Activated B cell treated with CpG ODN at 0.5 μM for 24 hours (primary cell): ENCODE data around the gene STXBP5L. TPM values are rescaled to one million over a fixed set of nuclear protein-coding genes. Genes with fewer than 3 reads are reported as not detected.

Experiments
- ATAC-seq: fragments of 200-7000 bp; cut with Tn5 transposase; one replicate; pipeline ENCODE4 v1.10.0; 2021; ENCODE audit warnings: low read depth, mild to moderate bottlenecking, moderate library complexity
- CTCF ChIA-PET: fragments of 350-600 bp; sonication (Branson Sonifier 250); formaldehyde crosslinking; loops from one replicate; lab custom pipeline; 2021; ENCODE audit warnings: antibody characterized with exemption; lab: Charles Lee
- POLR2A ChIA-PET: fragments of 350-600 bp; sonication (Branson Sonifier 250); formaldehyde crosslinking; loops from one replicate; lab custom pipeline; 2021; ENCODE audit warnings: antibody characterized with exemption; lab: Charles Lee
- DNase-seq: peaks from one replicate; pipeline ENCODE4 v3.0.0; 2022
- H3K27ac Mint-ChIP-seq: one replicate; pipeline ENCODE4 v1.8.0; 2020; ENCODE audit warnings: mixed read lengths
- H3K27me3 Mint-ChIP-seq: one replicate; pipeline ENCODE4 v1.8.0; 2021; ENCODE audit warnings: mixed read lengths
- H3K36me3 Mint-ChIP-seq: one replicate; pipeline ENCODE4 v1.8.0; 2021; ENCODE audit warnings: low read depth, mixed read lengths
- H3K4me1 Mint-ChIP-seq: one replicate; pipeline ENCODE4 v1.8.0; 2021; ENCODE audit warnings: mixed read lengths
- H3K4me3 Mint-ChIP-seq: one replicate; pipeline ENCODE4 v1.8.0; 2020; ENCODE audit warnings: mild to moderate bottlenecking, mixed read lengths
- H3K9me3 Mint-ChIP-seq: one replicate; pipeline ENCODE4 v1.8.0; 2020; ENCODE audit warnings: mixed read lengths
- intact Hi-C: fragments of 100-400 bp; cut with micrococcal nuclease; formaldehyde crosslinking; loops from one replicate; pipeline ENCODE4 v1.15.1; 2024
- total RNA-seq: library from RNA; stranded (reverse); gene quantifications from 2 replicates; pipeline ENCODE4 v1.2.3, GENCODE V29; 2022
- TF ChIP-seq, protein P1 (sequence below): fragments of 200-600 bp; IDR thresholded peaks from one replicate; pipeline ENCODE4 v1.8.0; 2022; ENCODE audit warnings: antibody characterized with exemption, mild to moderate bottlenecking

Gene STXBP5L
- total RNA-seq, 1 donor from 2014 or later, result not detected

DNA sequence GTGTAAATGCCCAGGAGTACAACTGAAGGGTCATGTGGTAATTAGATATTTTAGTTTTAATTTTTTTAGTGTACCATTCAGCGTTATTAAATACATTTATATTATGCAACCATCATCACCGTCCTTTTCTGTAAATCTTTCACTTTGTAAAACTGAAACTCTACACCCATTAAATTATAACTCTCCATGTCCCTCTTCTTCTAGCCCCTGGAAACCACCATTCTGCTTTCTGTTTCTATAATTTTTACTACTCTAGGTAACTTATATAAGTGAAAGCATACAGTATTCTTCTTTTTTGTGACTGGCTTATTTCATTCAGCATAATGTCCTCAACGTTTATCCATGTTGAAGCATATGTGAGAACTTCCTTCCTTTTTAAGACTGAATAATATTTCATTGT lies 48.1 kb downstream of the STXBP5L start:
- ChIA-PET CTCF (no interaction called here), POLR2A (no interaction called here)
- intact Hi-C loops, result no loop called here
- H3K27me3 Mint-ChIP-seq, result no peaks in the 10 kb centered on the region
- DNase-seq (no peak), ATAC-seq (no peak)
- no peak overlapping the region for H3K4me3 Mint-ChIP-seq
- TF ChIP-seq, protein P1, sequence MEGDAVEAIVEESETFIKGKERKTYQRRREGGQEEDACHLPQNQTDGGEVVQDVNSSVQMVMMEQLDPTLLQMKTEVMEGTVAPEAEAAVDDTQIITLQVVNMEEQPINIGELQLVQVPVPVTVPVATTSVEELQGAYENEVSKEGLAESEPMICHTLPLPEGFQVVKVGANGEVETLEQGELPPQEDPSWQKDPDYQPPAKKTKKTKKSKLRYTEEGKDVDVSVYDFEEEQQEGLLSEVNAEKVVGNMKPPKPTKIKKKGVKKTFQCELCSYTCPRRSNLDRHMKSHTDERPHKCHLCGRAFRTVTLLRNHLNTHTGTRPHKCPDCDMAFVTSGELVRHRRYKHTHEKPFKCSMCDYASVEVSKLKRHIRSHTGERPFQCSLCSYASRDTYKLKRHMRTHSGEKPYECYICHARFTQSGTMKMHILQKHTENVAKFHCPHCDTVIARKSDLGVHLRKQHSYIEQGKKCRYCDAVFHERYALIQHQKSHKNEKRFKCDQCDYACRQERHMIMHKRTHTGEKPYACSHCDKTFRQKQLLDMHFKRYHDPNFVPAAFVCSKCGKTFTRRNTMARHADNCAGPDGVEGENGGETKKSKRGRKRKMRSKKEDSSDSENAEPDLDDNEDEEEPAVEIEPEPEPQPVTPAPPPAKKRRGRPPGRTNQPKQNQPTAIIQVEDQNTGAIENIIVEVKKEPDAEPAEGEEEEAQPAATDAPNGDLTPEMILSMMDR, result no peak
- H3K9me3 Mint-ChIP-seq, result peaks cover under 1% of the 10 kb centered on the region
- no peaks in the 10 kb centered on the region for H3K4me1 Mint-ChIP-seq
- H3K36me3 Mint-ChIP-seq, result no peaks in the 10 kb centered on the region
- H3K27ac Mint-ChIP-seq, result no peak overlapping the region

DNA sequence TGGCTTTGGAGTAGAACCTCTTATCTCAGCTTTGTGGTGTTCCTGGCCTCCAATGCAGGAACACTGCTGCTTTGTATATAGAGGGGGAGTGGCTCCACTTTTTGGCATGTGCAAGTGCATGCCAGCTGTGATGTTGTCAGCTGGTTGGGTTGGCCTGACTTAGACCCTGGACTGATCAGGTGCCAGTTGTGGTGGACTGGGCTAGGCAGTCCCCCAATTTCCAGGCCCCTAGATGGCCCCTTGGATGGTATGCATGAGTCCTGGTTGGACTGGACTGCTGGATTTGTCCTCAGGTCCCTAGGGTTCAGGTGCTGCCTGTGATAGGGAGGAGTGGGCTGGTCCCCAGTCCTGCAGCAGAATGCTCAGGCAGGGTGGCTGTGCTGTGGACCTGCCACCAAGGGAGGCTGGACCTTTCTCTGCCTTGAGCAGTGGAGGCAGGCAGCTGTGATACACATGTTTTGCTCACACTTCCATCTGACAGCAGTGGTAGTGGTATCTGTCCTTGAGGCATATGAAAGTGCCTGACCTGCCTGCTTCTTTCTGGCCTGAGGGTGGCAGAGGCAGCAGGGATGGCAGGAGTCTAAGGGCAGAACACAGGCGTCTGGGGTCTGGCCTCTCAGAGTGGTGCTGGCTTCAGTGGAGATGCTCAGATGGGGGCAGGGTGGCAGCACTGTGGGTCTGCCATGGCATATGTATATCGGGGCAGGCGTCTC lies 74.8 kb downstream of the STXBP5L start:
- H3K27me3 Mint-ChIP-seq, result no peaks in the 10 kb centered on the region
- no peak for DNase-seq
- H3K27ac Mint-ChIP-seq, result no peak overlapping the region
- ChIA-PET POLR2A (no interaction called here), CTCF (no interaction called here)
- TF ChIP-seq, protein P1, result no peak
- peaks cover 20% of the 10 kb centered on the region for H3K9me3 Mint-ChIP-seq
- H3K4me1 Mint-ChIP-seq, result no peaks in the 10 kb centered on the region
- H3K36me3 Mint-ChIP-seq, result no peaks in the 10 kb centered on the region
- ATAC-seq, result no peak
- no peak overlapping the region for H3K4me3 Mint-ChIP-seq
- intact Hi-C loops, result no loop called here

DNA sequence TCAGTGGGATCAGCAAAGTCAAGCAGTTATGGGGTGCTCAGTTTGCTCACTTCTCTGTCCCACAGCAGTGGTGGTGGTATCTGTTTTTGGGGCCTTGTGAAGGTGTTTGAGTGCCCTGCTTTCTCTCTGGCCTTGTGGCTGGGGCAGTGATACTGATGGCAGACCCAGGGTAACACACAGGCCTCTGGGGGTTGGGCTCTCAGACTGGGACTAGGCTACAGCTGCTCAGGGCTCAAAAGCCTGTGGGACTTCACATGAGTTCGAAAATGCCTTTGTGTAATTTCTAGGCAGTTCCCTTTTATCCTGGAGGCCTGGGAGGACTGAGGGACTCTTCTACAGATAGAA lies 75.3 kb downstream of the STXBP5L start:
- no peak overlapping the region for H3K4me3 Mint-ChIP-seq
- no peaks in the 10 kb centered on the region for H3K27me3 Mint-ChIP-seq
- H3K36me3 Mint-ChIP-seq, result no peaks in the 10 kb centered on the region
- H3K4me1 Mint-ChIP-seq, result no peaks in the 10 kb centered on the region
- POLR2A ChIA-PET, result no interaction called here
- DNase-seq (no peak), ATAC-seq (no peak)
- H3K9me3 Mint-ChIP-seq, result peaks cover 15% of the 10 kb centered on the region
- TF ChIP-seq, protein P1, result no peak
- CTCF ChIA-PET, result no interaction called here
- no peak overlapping the region for H3K27ac Mint-ChIP-seq
- intact Hi-C loops, result no loop called here

DNA sequence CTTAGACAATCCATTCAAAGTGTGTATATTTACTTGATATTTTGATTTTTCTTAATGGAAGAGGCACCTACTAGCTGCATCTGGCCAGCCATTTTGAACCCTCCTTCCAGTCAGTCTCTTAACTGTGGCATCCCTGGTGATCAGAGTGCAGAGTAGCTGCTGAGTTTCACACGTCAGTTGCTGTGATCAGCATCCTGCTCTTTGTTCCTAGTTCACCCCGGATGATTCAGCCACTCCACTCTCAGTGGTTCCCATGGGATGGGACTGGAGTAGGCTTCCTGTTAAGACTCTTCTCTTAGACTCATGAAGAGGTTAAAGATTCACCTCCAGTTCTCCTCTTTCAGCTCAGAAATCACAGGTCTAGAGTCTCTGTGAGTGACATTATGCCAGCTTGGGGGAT lies 75.8 kb downstream of the STXBP5L start:
- Mint-ChIP-seq H3K4me3 (no peak overlapping the region), H3K9me3 (peaks cover 15% of the 10 kb centered on the region), H3K36me3 (no peaks in the 10 kb centered on the region), H3K4me1 (no peaks in the 10 kb centered on the region), H3K27ac (no peak overlapping the region), H3K27me3 (no peaks in the 10 kb centered on the region)
- intact Hi-C loops, result no loop called here
- ChIA-PET CTCF (no interaction called here), POLR2A (no interaction called here)
- TF ChIP-seq, protein P1, result no peak
- ATAC-seq (no peak), DNase-seq (no peak)

DNA sequence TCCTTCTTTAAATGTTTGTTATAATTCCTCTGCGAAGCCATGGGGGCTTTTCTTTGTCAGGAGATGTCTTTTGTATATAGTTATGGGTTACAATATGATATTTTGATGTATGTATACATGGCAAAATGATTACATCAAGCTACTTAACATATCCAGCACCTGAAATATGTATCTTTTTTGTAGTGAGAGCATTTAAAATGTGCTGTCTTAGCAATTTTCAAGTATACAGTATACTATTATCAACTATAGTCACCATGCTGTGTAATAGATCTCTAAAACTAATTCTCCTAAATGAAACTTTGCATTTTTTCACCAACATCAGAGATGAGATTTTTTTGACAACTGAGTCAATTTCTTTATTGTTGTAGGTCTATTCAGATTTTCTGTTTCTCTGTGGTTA lies 77.2 kb downstream of the STXBP5L start:
- no peaks in the 10 kb centered on the region for H3K36me3 Mint-ChIP-seq
- CTCF ChIA-PET, result no interaction called here
- H3K9me3 Mint-ChIP-seq, result peaks cover 11% of the 10 kb centered on the region
- no peaks in the 10 kb centered on the region for H3K27me3 Mint-ChIP-seq
- intact Hi-C loops, result no loop called here
- POLR2A ChIA-PET, result no interaction called here
- no peak overlapping the region for H3K27ac Mint-ChIP-seq
- TF ChIP-seq, protein P1, result no peak
- DNase-seq (no peak), ATAC-seq (no peak)
- no peaks in the 10 kb centered on the region for H3K4me1 Mint-ChIP-seq
- H3K4me3 Mint-ChIP-seq, result no peak overlapping the region
